DLD1 (cell line): ENCODE measurements around the gene GAPT.

Experiments
- in situ Hi-C: cut with HindIII; loops from 2 replicates; pipeline ENCODE4 v1.10.0; 2017; ENCODE audit warnings: low sequenced_read_pairs

The GAPT gene

GRCh38 chr5:58460002-58460731 is 31.1 kb upstream of the GAPT start, which contains the start of gene PLK2:
TSS of gene PLK2 (minus strand) at chr5:58460086. CDS start at chr5:58459959, 127 bp downstream.
- in situ Hi-C loops: loop anchor here (25.0 kb wide), 2 partner anchors 673 to 1148 kb away; no protein-coding TSS in a partner anchor

- in situ Hi-C loops: loop anchor here (25.0 kb wide), 2 partner anchors 674 to 1149 kb away; no protein-coding TSS in a partner anchor
Observed at GRCh38 chr5:58460732-58461286, 30.4 kb upstream of the GAPT start.

GRCh38 chr5:58462154-58462553 is 29.1 kb upstream of the GAPT start:
- in situ Hi-C loops: loop anchor here (25.0 kb wide), 2 partner anchors 675 to 1150 kb away; no protein-coding TSS in a partner anchor

- in situ Hi-C loops: loop anchor here (25.0 kb wide), 2 partner anchors 675 to 1150 kb away; no protein-coding TSS in a partner anchor
Observed at GRCh38 chr5:58462623-58463230, 28.5 kb upstream of the GAPT start.

GRCh38 chr5:58466939-58467338 is 24.3 kb upstream of the GAPT start:
- in situ Hi-C loops: loop anchor here (25.0 kb wide), 2 partner anchors 680 to 1155 kb away; no protein-coding TSS in a partner anchor

GRCh38 chr5:58469896-58470295 is 21.3 kb upstream of the GAPT start:
- in situ Hi-C loops: loop anchor here (25.0 kb wide), 2 partner anchors 683 to 1158 kb away; no protein-coding TSS in a partner anchor

- in situ Hi-C loops: no loop called here
Observed at GRCh38 chr5:58475404-58475803, 15.8 kb upstream of the GAPT start.

- in situ Hi-C loops: no loop called here
Observed at GRCh38 chr5:58477760-58478376, 13.4 kb upstream of the GAPT start.

- in situ Hi-C loops: no loop called here
Observed at GRCh38 chr5:58481066-58481676, 10.1 kb upstream of the GAPT start.

GRCh38 chr5:58481828-58482227 is 9.4 kb upstream of the GAPT start:
- in situ Hi-C loops: no loop called here

GRCh38 chr5:58482536-58482935 is 8.7 kb upstream of the GAPT start:
- in situ Hi-C loops: no loop called here

- in situ Hi-C loops: no loop called here
Observed at GRCh38 chr5:58484505-58484904, 6.7 kb upstream of the GAPT start.

- in situ Hi-C loops: no loop called here
Observed at GRCh38 chr5:58486290-58486689, 4.9 kb upstream of the GAPT start.

- in situ Hi-C loops: no loop called here
Observed at GRCh38 chr5:58490402-58491050, 709 bp upstream of the GAPT start.

- in situ Hi-C loops: no loop called here
Observed at GRCh38 chr5:58493141-58493540, 1.9 kb downstream of the GAPT start.

GRCh38 chr5:58496488-58496887 is 5.3 kb downstream of the GAPT start:
- in situ Hi-C loops: no loop called here

GRCh38 chr5:58497386-58497785 is 6.2 kb downstream of the GAPT start:
- in situ Hi-C loops: no loop called here

- in situ Hi-C loops: no loop called here
Observed at GRCh38 chr5:58497921-58498320, 6.7 kb downstream of the GAPT start.

- in situ Hi-C loops: no loop called here
Observed at GRCh38 chr5:58498340-58498942, 7.2 kb downstream of the GAPT start.

GRCh38 chr5:58499231-58499630 is 8.0 kb downstream of the GAPT start:
- in situ Hi-C loops: no loop called here
